CD4-positive, alpha-beta T cell treated with Interleukin-12 subunit alpha and Interleukin-12 subunit beta, for 1 hour (primary cell): ENCODE data around the gene SHROOM3.

Experiments
- DNase-seq: peaks from one replicate; pipeline ENCODE4 v3.0.0-alpha.2; 2020

SHROOM3 gene

DNA sequence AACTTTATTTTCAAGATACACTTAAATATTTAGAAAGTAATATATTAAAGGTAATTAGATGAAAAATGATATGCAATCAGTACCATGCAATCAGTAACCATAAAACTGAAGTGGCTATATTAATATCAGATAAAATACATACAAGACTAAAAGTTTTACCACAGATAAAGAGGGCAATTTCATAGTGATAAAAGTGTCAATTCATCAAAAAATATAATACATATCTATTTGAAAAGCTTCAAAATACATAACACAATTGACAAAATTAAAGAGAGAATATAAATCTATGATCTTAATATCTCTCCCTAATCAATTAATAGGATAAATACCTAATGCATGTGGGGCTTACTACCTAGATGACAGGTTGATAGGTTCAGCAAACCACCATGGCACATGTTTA lies 357.4 kb downstream of the SHROOM3 start:
- DNase-seq = no peak

DNA sequence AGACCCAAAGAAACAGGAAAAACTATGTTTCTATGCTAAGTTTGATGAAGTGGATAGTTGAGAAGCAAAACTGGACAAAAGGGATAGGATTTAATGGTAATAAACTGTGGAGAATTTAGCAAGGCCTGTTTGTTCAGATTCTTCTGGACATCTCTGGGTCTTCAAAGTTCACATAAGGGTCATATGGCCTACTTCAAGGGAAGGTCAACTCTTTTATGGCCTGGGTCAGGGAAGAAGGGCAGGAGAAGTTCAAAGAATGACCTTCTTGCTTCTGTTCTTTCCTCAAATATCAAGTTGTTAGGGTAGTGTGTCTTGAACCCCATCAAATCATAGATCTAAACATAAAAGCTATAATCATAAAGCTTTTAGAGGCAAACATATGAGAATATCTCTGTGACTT lies 360.2 kb downstream of the SHROOM3 start:
- DNase-seq = no peak

- DNase-seq = no peak
Measured at GRCh38 chr4:76799140-76799539, 364.1 kb downstream of the SHROOM3 start.

- DNase-seq = no peak
Measured at GRCh38 chr4:76799718-76800117, 364.7 kb downstream of the SHROOM3 start.

GRCh38 chr4:76800902-76801301 lies 365.9 kb downstream of the SHROOM3 start:
- DNase-seq = no peak

- DNase-seq = no peak
Measured at GRCh38 chr4:76801621-76802235, 366.7 kb downstream of the SHROOM3 start.

DNA sequence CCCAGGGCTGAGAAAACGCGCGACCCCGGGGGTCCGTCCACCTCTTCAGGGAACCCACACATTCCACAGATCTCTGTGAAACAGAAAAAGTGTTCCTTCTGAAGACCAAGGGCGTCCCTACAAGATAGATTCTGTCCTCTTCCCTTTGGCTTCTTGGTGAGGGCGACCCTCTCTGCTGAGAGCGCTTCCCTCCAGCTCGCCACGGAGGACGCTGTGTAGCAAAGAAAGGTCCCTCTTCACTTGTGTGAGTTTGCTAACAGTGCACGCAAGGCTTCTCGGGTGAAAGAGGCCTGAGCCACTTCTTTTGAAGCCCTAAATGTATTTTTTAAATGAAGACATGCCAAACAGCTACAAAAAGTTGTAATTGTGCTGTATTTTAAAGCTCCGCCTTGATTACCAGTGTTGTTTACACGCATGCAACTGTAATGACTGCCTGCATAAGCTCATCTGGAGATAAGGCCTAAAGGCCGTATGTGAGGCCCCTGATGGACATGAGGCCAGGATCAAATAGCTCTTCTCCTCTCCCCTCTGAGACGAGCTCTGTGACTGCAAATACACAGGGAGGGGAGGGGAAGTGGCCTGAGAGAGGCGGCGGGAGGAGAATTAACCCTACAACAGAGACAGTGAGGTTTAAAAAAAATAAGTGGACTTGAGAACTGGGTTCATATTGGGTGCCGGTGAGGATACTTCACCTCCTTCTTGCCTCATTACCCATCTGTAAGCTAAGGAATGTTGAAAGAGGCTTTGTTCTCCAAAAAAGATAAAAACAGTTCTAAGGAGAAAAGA lies 367.4 kb downstream of the SHROOM3 start:
- DNase-seq = no peak

DNA sequence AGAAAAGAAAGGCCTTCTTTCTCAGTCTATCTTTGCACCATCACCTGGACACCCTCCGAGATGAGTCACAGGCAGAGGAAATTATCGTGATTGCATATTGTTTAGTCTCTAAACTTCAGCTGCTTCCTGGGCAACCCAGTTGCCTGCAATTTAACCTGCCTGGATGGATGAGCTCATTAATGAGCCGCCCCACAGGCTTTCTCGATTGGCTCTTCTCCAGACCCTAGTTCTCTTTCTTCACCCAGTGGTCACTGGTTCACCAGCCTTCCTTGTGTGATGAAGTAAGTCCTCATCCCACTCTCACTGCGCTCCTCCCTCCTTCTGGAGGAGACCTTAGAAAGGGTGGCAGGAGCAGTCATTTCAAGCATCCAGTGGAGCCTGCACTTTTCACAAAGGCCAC lies 368.5 kb downstream of the SHROOM3 start:
- no peak for DNase-seq

- no peak for DNase-seq
Measured at GRCh38 chr4:76804096-76804495, 369.1 kb downstream of the SHROOM3 start.

DNA sequence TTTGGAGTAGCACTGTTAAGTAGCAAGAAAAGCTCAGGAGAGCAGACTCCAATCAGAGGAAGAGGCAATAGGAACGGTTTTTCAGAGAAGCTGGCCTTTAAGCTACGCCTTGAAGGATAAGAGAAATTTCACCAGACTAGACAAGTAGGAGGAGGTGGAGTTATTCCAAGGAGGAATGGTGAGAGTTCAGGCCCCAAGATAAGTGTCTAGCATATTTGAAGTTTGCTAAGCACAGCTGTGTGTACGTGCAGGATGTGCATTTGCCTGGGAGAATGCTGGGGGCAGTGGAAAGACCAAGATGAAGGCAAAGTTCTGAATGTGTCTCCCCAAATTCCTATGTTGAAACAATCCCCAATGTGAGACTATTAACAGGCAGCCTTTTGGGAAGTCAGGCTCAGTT lies 371.3 kb downstream of the SHROOM3 start:
- DNase-seq = no peak

DNA sequence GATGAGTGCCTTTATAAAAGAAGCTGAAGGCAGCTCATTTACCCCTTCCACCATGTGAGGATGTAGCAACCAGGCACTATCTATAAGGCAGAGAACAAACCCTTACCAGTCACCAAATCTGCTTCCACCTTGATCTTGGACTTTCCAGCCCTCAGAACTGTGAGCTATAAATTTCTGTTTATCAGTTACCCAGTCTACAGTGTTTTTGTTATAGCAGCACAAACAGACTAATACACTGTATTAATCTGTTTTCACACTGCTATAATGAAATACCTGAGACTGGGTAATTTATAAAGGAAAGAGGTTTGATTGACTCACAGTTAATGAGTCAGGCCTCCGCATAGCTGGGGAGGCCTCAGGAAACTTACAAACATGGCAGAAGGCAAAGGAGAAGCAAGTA lies 371.7 kb downstream of the SHROOM3 start:
- DNase-seq = no peak

DNA sequence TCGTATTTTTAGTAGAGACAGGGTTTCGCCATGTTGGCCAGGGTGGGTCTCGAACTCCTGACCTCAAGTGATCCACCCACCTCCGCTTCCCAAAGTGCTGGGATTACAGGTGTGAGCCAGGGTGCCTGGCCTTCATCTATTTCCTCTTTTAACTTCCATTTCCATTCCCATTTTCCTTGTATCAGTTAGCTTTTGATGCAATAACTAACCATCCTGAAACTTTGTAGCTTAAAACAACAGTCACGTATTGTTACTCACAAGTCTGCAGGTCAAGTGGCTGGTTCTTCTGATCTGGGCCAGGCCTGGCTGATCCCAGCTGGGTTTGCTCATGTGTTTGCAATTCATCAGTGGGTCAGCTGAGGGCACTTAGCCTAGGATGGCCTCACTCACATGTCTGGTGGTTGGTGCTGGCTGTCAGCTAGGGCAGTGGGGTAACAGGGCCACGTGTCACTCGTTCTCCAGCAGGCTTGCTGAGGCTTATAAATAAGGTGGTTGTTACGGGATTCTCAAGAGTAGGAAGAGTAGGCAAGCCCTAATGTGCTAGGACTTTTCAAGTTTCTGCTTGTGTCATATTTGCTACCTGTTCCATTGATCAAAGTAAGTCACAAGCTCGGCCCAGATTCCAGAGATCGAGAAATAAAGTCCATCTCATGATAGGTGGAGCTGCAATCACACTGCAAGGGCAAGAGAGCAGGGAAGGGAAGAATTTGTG lies 374.7 kb downstream of the SHROOM3 start:
- no peak for DNase-seq

- DNase-seq = no peak
Measured at GRCh38 chr4:76811604-76812412, 376.8 kb downstream of the SHROOM3 start.

DNA sequence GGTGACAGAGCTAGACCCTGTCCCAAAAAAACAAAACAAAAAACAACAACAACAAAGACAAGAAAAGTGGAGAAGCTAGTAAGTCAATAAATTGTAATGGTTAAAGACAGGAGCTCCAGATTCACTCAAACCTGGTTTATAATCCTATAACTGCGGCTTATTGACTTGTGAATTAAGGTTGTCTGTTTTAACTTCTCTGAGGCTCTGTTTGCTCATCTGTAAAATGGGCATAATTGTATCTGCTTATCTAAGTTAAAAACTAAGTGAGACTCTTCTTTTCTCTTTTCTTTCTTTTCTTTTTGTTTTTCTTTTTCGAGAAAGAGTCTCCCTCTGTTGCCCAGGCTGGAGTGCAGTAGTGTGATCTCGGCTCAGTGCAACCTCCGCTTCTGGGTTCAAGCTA lies 378.0 kb downstream of the SHROOM3 start:
- DNase-seq = no peak

- no peak for DNase-seq
Measured at GRCh38 chr4:76821641-76822040, 386.6 kb downstream of the SHROOM3 start.

DNA sequence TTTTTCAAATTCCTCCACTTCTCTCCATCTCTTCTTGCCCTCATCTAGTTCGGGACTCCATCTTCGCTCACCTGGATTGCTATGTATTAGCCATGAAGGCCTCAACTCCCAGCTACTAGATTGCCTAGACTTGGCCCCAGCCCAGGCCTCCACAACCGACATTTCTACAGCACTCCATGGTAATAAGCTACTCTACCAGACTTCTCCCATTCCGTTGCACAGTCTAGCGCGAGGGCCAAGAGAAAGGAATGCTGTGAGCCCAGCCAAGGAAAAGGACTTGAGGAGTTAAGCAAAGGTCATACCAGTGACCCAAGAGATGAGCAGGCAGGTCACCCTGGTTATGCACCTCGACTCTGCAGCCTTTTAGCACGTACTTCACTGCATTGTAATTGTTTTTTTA lies 387.3 kb downstream of the SHROOM3 start:
- no peak for DNase-seq

DNA sequence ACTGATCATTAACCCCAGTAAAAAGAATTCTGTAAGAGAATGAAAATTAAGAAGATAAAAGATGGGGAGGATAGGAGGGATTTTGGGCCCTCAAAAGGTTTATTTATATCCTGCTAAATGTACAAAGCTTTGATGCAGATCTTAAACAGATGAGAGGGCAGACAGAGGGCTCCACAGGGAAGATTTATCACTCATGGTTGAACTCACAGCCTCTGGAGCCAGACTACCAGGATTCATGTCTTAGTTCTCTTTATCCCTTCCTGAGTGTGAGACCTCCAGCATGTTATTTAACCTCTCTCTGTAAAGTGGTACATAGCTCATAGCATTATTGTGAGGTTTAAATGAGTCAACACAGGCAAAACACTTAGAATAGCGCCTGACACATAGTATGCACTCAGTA lies 388.5 kb downstream of the SHROOM3 start:
- DNase-seq = no peak

- no peak for DNase-seq
Measured at GRCh38 chr4:76830612-76830963, 395.6 kb downstream of the SHROOM3 start.

GRCh38 chr4:76830964-76831703 lies 396.1 kb downstream of the SHROOM3 start:
- no peak for DNase-seq

- no peak for DNase-seq
Measured at GRCh38 chr4:76831711-76832373, 396.8 kb downstream of the SHROOM3 start.
